Inflammatory macrophage treated with lipopolysaccharide for 1 hour (primary cell): ENCODE results near the gene HS3ST3B1.

Source experiments
- DNase-seq, 2 donors: peaks; one replicate each; pipeline ENCODE4 v3.0.0-alpha.2; 2020 to 2022

HS3ST3B1 gene

DNA sequence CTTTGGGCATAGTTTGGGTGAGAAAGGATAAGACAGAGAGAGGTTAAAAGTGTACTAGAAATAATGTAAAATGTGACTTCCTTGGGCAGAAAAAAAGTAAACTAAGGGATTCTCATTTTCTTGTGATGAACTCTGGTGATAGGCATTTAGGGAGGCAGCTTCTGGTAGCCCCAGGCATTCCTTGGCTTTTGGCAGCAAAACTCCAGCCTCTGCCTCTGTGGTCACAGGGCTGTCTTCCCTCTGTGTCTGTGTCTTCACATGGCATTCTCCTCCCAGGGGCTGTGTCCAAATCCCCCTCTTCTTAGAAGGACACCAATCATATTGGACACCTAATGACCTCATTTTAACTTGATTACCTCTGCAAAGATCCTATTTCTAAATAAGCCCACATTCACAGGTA is 54.7 kb downstream of the HS3ST3B1 start:
- DNase-seq: no peak

DNA sequence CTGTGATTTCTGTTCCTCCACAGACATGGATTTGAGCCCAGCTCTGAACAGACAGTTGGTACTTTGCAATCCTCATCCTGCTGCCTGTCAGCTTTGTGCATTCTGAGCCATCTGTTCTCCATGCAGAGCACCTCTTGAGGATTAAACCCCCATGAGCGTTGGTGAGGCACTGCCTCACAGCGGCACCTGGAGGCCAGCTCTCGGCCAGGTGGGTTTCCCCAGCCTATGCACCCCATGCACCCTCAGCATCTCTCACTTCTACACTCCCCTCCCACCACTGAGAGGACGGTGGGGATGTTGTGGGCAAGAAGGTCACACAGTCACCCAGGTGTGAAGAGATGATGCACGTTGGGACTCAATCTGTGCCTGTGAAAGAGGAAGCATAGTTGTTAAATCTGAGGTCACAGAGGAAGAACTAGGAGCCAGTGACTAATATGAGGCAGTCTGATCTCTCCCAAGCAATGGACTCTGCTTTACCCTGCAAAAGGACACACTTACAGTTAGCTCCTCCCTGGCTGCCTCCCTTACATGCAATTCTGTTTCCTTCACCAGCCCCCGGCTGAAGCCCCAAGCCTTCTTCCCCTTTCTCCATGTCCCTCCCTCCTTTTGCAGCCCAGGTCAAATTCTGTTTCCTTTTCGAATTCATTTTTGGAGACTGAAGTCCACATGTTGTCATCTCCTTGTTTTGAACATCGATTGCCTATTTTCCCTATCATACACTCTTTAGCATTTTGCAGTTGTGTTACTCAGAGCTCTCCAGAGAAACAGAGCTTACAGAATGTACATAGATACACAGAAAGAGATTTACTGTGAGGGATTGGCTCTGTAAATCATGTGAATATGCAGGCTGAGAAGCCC is 58.5 kb downstream of the HS3ST3B1 start:
- DNase-seq: peak; percentile 89 to 90

DNA sequence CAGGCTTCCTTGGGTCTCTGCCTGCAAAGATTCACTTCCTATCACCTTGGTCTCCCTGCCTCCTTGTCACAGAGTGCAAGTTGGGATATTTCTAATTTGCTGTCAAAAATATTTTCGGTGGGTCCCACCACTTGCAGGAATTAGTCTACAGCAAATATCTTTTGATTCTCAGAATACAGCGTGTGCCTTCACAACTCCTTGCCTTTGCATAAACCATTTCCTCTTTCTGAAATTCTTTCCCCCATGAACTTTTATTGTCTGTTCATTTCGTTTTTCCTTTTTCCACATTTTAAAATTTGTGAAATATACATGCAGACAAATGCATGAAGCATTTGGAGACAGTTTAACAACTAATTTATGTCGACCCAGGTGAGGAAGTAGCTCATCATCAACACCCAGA is 60.0 kb downstream of the HS3ST3B1 start:
- DNase-seq: peak; percentile 27 to 60

DNA sequence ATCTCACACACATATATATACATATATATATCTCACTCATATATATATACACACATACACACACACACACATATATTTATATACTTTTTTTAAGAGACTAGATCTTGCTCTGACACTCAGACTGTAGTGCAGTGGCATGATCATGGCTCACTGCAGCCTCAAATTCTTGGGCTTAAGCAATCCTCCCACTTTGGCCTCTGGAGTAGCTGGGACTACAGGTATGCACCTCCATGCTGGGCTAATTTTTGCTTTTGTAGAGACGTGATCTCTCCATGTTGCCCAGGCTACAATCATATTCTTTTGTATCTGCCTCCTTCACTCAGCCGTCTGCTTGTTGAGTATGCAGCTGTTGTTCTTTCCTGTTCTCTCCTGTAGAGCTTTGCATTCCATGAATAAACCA is 60.6 kb downstream of the HS3ST3B1 start:
- no peak for DNase-seq

DNA sequence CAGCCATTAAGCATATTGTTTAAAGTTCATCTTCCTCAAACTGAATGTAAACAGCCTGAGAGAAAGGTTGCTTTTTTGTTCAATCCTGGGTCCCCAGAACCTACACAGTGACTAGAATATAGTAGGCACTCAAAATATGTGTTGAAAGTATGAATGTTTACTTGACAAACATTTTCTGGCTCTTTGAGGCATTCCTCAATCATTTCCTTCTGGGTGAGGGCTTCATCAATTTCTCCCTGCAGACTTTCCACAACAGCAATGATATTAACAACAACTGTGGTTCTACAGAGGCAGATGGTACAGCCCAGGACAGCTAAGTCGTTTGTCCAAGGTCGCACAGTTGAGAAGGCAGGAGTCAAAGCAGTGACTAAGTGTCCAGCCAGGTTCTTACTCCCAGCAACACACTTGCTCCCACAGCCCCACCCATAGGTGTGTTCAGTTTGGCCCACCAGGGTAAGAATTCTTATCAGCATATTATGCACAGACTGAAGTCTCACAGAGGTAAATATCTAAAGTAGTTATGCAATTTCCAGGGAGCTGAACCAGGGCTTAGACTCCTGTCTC is 61.1 kb downstream of the HS3ST3B1 start:
- DNase-seq: no peak

DNA sequence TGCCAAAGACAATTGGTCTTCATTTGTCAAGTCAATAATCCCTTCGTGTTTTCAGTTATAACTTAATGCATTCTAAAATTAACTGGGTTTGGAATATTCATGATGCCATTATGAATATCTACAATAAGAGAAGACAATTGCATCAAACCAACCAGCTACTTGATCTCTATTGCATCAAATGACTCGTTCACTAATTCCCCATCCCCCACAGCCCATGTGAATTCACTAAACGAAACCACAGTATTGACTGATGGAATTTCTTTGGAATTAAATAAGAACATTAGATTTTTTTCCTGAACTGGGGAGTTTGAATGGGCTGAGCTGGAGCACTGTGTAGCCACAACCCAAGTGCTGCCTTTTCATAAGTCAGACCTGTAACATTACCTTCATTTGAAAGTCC is 65.3 kb downstream of the HS3ST3B1 start:
- DNase-seq: no peak

DNA sequence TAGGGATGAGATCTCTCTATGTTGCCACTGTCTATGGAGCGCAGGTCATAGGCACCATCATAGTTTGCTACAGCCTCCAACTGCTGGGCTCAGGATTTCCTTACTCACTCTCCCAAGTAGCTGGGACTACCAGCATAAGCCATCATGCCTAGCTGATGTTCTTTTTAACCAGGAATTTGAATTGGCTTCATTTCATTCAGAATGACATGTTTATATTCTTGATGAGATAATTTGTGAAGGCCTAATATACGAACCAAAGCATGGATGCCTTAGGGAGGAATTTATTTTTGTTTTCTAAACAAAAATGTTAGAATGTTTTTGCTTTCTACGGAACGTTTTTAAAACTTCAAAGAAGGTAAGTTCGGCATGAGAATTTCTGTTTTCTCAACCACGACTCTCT is 71.6 kb downstream of the HS3ST3B1 start:
- no peak for DNase-seq

DNA sequence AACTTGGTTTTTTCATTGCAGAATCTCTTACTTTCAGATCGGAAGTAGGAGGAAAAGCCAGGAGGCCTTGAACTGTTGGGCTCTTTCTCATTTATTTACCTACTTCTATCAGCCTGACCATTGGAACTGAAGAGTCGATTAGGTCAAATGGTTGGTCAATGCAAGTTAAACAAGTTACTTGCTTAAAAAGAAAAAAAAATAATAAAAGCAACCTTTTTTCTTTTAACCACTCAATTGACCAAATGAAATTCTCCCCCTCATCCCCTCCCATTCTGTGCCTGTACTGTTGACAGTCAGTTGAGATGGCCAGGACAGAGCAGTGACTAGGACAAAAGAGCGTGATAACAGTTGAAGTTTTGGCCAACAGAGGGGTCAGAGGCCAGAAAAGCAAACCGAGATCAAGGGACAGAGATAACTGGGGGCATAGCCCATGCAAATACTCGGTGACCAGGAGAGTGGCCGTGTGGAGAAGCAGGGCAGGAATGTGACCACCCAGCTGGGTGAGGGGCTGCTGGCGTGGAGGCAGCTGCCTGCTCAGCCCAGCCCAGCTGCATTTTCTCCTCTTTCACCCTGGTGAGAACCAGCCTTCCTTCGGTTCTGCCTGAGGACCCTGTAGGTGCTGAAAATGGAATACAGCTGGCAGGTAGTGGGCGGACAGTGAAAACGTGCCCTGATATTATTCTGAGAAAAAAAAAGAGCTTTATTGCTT is 72.2 kb downstream of the HS3ST3B1 start:
- DNase-seq: no peak

DNA sequence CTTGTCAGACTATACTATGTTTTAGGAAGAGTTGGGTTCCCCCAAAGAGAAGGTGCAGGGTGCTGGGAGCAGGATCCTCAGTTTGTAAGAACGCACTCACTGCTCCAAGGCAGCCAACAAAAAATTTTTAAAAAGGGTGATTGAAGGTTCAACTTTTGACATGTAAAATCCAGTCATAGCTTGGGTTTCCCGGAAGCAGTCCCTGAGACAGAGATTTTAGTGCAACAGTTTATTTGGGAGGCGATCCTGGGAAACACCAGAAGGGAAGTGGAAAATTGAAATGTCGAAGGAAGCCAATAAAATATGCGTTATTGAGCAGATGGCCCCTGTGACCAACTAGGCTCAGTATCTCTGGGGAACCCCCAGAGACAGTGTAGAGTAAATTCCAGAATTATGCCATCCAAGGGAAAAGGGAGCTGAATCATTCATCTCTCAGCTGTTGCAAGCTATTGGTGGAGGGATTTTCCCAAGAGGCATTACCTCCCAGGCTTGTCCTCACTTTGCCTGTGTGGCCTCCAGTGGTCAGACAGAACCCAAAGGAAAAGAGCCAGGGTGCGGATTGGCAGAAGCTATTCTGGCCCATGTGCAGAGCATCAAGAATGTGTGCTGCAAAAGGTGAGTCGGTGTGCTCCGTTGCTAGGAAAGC is 72.9 kb downstream of the HS3ST3B1 start:
- peak; percentile 93 to 97 for DNase-seq

DNA sequence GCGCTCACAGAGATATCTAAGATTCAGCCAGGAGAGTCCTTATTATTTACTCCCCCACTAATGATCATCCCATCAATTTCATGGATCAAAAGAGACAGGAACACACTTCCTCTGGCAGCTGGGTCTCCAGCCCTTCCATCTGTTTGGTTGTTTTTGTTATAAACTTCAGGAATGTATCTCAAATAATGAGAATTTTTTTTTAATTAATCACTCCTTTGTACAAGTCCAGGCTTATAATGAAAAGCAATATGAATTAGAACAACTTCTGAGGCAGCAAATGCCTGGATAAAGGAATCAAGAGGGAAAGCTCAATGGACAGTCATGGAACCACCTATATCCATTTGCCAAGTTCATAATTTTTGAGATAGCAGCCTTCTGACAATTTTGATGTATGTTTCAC is 73.4 kb downstream of the HS3ST3B1 start:
- DNase-seq: no peak

DNA sequence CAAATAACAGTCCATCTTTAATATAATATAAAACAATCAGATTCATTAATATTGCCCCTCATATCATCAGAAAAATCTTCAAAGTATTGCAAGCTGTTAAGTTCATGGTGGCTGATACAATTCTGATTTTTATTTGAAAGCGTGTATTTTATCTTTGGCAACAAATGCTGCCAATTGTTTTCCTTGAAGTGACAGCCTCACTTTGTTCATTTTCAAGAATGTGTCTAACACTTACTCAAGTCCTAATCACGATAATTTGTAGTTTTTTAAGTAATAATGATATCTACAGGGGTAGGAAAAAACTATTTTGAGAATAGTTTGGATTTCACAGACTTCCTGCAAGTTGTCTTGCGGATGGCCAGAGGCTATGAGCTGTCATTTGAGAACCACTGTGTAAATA is 75.8 kb downstream of the HS3ST3B1 start:
- no peak for DNase-seq

DNA sequence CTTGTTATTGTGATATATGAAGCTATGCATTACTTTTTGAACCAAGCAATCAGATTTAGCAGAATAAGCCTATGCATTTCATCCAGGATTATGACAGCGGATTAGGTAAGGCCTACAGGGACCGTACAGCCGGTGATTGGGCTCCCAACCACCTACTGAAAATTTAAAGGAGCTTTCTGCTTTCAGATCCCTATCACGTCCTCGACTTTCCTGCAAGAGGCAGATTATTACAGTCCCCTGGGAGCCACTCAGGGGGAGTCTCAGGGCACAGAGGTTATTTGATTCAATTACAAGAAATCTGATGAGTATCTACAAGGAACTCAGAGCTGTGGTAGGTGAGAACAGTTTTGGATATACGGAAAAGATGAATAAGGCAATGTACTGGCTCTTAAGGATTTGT is 80.7 kb downstream of the HS3ST3B1 start:
- no peak for DNase-seq

DNA sequence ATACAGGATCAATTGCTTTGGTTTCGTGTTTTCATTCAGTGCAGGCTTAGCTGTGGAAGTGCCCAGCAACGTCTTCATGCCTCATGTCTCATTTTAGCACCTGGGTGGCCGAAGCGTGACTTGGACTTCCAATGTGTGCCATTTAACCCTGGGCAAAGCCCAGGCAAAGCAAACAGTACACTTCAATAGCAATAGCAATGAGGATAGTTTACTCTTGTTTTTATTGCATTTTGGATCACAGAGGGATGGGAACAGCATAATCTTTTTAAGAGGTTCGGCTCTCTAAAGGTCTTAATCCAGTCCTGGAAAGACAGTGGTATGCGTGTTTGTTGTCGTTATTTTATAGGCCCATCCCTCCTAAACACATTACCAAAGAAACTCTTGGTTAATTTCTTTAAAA is 86.2 kb downstream of the HS3ST3B1 start:
- DNase-seq: no peak

DNA sequence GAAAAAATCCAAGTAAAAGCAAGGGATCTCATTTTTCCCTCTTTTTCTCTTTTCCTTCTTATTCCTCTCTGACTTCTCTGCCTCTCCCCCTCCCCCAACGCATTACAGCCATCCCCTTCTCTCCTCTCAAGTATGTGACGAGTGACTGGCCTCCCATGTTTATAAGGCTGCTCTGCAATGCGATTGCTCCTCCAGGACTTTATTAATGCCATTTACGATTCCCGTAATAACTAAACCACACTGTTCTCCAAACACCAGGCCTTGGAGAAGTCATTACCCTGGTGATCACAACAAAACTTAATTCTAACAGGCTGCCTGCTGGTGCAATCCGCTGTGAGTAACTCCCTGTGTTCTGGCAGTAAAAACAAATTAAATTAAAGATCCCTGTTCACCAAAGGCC is 88.8 kb downstream of the HS3ST3B1 start:
- no peak for DNase-seq

DNA sequence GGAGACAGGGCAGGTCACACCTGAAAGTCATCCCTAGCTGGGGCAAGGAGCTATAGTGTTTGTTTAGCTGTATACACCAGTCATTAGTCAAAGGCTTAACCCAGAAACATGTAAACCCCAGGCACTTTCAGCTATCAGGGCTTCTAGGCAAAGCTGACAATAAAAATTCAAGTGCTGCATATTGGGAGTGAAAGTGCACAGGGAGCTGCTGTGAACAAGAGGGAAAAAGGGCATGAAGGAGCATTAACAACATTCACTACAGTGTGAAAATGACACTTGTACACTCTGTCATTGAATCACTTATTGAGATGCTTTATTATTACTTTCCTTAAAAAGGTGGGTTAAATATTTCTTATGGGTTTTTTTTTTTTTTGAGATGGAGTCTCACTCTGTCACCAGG is 92.8 kb downstream of the HS3ST3B1 start:
- no peak for DNase-seq

DNA sequence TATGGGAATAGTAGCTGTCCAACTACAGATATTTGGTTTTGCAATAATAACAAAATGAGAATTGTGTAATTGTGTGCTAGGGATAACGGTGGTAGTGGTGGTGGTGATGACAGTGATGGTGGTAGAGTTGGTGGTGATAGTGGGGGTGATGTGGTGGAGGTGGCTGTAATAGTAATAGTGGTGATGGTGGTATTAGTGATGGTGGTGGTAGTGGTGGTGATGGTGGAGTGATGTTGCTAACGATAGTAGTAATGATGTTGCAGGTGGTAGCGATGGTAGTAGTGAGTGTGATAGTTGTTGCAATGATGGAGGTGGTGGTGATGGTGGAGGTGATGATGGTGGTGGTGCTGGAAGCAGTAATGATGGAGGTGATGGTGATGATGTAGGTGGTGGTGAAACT is 94.4 kb downstream of the HS3ST3B1 start:
- DNase-seq: no peak

DNA sequence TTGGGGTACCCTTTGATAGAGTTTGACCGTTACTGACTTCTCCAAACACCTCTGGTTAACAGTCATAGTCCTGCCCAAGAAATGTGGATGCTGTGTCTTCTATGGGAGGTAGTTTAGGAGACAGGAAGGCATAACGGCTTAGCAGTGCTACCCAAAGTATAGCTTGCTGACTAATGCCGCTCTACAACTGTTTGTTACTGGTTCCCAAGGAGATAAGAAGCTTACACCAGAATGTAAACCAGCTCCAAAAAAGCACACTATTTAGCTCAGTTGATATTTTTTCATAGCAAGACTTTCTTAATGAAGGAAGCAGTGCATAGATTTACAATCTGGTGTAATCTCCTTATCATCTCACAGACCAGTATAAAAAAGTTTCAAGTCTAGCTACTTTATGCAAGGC is 95.7 kb downstream of the HS3ST3B1 start:
- no peak for DNase-seq

DNA sequence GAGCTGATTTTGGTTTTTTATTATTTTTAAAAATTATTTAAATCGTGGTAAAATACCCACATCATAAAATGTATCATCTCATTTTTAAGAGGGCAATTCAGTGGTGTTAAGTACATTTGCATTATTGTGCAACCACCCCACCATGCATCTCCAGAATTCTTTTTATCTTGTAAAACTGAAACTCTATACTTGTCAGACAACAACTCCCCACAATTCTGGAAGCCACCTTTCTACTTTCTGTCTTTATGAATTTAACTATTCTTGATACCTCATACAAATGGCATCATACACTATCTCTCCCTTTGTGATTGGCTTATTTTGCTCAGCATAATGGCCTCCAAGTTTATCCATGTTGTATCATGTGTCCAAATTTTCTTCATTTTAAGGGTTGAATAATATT is 97.9 kb downstream of the HS3ST3B1 start:
- DNase-seq: no peak
